HEK293T (cell line): ENCODE results near the gene JARID2.

Experiments used
- CTCF ChIA-PET: fragments of 350-600 bp; formaldehyde crosslinking; extraction: SDS; loops from one replicate; lab custom pipeline; 2021; ENCODE audit warnings: antibody characterized with exemption, inconsistent platforms; lab: Yijun Ruan, JAX
- POLR2A ChIA-PET: fragments of 350-600 bp; formaldehyde crosslinking; extraction: SDS; loops from one replicate; lab custom pipeline; 2020; ENCODE audit warnings: antibody characterized with exemption, inconsistent platforms; lab: Yijun Ruan, JAX
- DNase-seq: peaks from one replicate; pipeline ENCODE4 v3.0.0; 2012; ENCODE audit warnings: mixed read lengths; ENCODE audit errors: extremely low spot score
- ARNT ChIP-seq: fragments of 450-650 bp; IDR thresholded peaks from 2 replicates; pipeline ENCODE4 v1.6.1; 2017; ENCODE audit warnings: mild to moderate bottlenecking
- BHLHE40 ChIP-seq: fragments of 450-650 bp; IDR thresholded peaks from 2 replicates; pipeline ENCODE4 v1.6.1; 2016; ENCODE audit warnings: mild to moderate bottlenecking, moderate library complexity, borderline replicate concordance
- CTBP1 ChIP-seq: fragments of 450-650 bp; IDR thresholded peaks from 2 replicates; pipeline ENCODE4 v1.6.1; 2016; ENCODE audit warnings: borderline replicate concordance
- ELF4 ChIP-seq: fragments of 450-650 bp; IDR thresholded peaks from 2 replicates; pipeline ENCODE4 v1.6.1; 2017; ENCODE audit warnings: antibody characterized with exemption
- FOXA1 ChIP-seq: fragments of 450-650 bp; IDR thresholded peaks from 2 replicates; pipeline ENCODE4 v1.6.1; 2016; ENCODE audit warnings: mild to moderate bottlenecking
- FOXK2 ChIP-seq: fragments of 450-650 bp; IDR thresholded peaks from 2 replicates; pipeline ENCODE4 v1.6.1; 2016; ENCODE audit warnings: mild to moderate bottlenecking
- FOXM1 ChIP-seq: fragments of 450-650 bp; IDR thresholded peaks from 2 replicates; pipeline ENCODE4 v1.6.1; 2017; ENCODE audit warnings: mild to moderate bottlenecking, borderline replicate concordance
- HDGF ChIP-seq: fragments of 450-650 bp; IDR thresholded peaks from 2 replicates; pipeline ENCODE4 v1.6.1; 2017; ENCODE audit warnings: antibody characterized with exemption, borderline replicate concordance
- L3MBTL2 ChIP-seq: fragments of 450-650 bp; conservative IDR thresholded peaks from 2 replicates; pipeline ENCODE4 v1.6.1; 2016; ENCODE audit warnings: mild to moderate bottlenecking
- LEF1 ChIP-seq: fragments of 450-650 bp; IDR thresholded peaks from 2 replicates; pipeline ENCODE4 v1.6.1; 2017; ENCODE audit warnings: mild to moderate bottlenecking, borderline replicate concordance
- NFRKB ChIP-seq: fragments of 450-650 bp; IDR thresholded peaks from 2 replicates; pipeline ENCODE4 v1.6.1; 2016; ENCODE audit warnings: mild to moderate bottlenecking, moderate library complexity
- SP1 ChIP-seq: fragments of 450-650 bp; IDR thresholded peaks from 2 replicates; pipeline ENCODE4 v1.6.1; 2017
- SUZ12 ChIP-seq: fragments of 450-650 bp; IDR thresholded peaks from 2 replicates; pipeline ENCODE4 v1.6.1; 2016; ENCODE audit warnings: mild to moderate bottlenecking
- TARDBP ChIP-seq: fragments of 450-650 bp; IDR thresholded peaks from 2 replicates; pipeline ENCODE4 v1.6.1; 2016
- ZNF384 ChIP-seq: fragments of 450-650 bp; IDR thresholded peaks from 2 replicates; pipeline ENCODE4 v1.6.1; 2016
- TF ChIP-seq, protein P1 (sequence below): fragments of 450-650 bp; IDR thresholded peaks from 2 replicates; pipeline ENCODE4 v1.6.1; 2016

Gene JARID2

DNA sequence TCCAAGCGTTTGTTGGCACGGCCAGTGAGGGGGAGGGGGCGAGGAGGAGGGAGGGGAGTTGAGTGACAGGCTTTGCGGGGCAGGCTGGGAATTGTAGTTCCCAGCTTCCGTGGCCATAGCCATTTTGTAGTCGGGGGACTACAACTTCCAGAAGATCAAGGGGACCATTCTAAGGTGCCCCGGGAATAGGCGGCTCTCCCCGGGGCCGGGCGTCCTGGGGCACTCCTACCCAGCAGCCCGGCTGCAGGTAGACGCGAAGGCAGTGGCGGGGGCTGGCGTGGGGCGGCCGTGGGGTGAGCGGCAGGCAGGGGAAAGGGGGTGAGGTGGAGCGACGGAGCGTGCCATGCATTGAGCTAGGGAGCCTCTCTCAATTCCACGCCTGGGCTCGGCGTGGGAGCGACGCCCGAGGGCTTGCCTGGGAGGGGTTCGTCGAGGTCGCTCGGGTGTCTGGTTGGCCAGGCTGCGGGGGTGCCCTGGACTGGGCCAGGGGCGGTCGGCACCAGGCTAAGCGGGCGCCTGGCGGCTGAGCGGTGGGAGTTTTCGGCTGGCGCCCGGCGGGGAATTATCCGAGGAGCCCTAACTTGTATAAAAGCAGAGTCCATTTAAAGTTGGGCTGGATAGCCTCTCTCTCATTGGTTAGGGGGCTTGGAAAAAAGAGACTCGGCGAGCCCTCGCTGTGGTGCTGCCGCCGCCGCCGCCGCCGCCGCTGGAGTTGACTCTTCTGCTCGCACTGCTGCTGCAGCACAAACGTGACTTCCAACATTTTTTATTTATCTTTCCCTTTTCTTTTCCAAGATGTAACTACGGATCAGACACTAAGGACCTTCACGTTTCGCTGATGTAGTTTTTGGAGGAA, at the start of gene JARID2:
JARID2 (plus strand) TSS at position 709 of the 856 bp plus-strand sequence. CDS start 471 bp downstream, outside the sequence.
- ChIA-PET CTCF (interaction anchor here (0.5 to 0.6 kb wide), 2 partner anchors 151 to 306 kb away, joined by 3 read pairs; no protein-coding TSS in a partner anchor), POLR2A (interaction anchor here (0.7 to 0.8 kb wide), 4 partner anchors 23 to 168 kb away, joined by 3 read pairs; no protein-coding TSS in a partner anchor)
- peak; percentile 89 for DNase-seq
- TF ChIP-seq SUZ12 (no peak), FOXM1 (peak; percentile 50; the same call in 1 of the 2 replicates), ZNF384 (no peak), LEF1 (no peak), FOXA1 (no peak), FOXK2 (no peak), ARNT (peak; percentile 11; the same call in 1 of the 2 replicates), ELF4 (0 out of 2 replicates have a peak, but pooled peaks have one; percentile 10), BHLHE40 (no peak), NFRKB (no peak), SP1 (no peak), HDGF (no peak), TARDBP (no peak), L3MBTL2 (no peak)
- TF ChIP-seq, protein P1, sequence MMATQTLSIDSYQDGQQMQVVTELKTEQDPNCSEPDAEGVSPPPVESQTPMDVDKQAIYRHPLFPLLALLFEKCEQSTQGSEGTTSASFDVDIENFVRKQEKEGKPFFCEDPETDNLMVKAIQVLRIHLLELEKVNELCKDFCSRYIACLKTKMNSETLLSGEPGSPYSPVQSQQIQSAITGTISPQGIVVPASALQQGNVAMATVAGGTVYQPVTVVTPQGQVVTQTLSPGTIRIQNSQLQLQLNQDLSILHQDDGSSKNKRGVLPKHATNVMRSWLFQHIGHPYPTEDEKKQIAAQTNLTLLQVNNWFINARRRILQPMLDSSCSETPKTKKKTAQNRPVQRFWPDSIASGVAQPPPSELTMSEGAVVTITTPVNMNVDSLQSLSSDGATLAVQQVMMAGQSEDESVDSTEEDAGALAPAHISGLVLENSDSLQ, result peak; percentile 99

DNA sequence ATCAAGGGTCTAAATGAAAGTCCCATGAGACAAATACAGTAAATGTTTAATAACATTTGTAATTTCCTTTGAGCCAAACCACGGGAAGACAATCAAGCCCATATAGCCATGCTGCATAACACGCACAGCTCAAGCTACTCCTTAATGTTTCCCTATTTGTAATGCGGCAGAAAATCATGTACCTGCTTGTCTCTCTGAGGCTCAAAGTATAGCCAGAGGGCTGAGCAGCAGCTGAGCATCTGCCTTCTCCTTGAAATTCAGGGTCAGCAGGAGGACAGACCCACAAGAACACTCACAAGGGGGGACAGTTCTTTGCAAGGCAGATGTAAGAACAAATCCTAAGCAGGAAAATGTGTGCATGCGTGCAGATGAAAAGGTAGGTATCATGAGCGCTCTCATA, 45.8 kb upstream of the JARID2 start:
- CTCF ChIA-PET, result interaction anchor here (0.6 kb wide), 2 partner anchors 113 to 200 kb away, joined by 3 read pairs; no protein-coding TSS in a partner anchor
- TF ChIP-seq SUZ12 (no peak), BHLHE40 (no peak), NFRKB (no peak), HDGF (no peak), ARNT (no peak), LEF1 (no peak), ZNF384 (no peak), FOXM1 (no peak), ELF4 (no peak), FOXA1 (no peak), L3MBTL2 (no peak), CTBP1 (no peak)
- TF ChIP-seq, protein P1, result no peak
- DNase-seq, result no peak
- POLR2A ChIA-PET, result no interaction called here

DNA sequence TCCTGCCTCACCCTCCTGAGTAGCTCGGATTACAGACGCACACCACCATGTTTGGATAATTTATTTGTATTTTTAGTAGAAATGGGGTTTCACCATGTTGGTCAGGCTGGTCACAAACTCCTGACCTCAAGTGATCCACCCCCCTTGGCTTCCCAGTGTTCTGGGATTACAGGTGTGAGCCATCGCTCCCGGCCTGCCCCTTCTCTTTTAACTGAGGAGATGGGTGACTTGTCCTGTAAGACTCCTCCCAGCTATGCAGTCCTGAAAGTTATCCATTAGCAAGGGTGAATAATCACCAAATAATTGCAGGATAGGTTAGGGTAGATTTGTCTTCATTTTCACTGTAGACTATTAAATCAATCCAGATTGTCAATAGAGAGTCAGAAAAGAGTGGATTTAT, 40.5 kb upstream of the JARID2 start:
- ChIA-PET POLR2A (no interaction called here), CTCF (interaction anchor here (0.7 kb wide), 1 partner anchor 521 kb away, joined by 7 read pairs; no protein-coding TSS in a partner anchor)
- DNase-seq, result no peak
- TF ChIP-seq LEF1 (no peak), L3MBTL2 (no peak), FOXM1 (no peak), CTBP1 (no peak), FOXK2 (no peak), TARDBP (no peak), FOXA1 (no peak), SP1 (no peak), NFRKB (no peak), ELF4 (no peak), ARNT (no peak), SUZ12 (no peak), ZNF384 (no peak), HDGF (no peak)
- TF ChIP-seq, protein P1, result no peak

DNA sequence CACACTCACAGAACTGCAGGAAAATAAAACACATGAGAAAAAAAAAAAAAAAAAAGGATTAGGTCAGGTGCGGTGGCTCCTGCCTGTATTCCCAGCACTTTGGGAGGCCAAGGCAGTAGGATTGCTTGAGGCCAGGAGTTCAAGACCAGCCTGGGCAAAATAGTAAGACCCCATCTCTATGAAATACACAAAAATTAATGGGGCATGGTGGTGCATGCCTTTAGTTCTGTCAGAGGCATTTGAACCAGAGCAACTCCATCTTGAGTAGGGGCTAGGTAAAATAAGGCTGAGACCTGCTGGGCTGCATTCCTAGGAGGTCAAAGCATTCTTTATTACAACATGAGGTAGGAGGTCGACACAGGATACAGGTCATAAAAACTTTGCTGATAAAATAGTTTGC, 39.0 kb upstream of the JARID2 start:
- no peak for DNase-seq
- TF ChIP-seq L3MBTL2 (no peak), ELF4 (no peak), NFRKB (no peak), FOXK2 (no peak), FOXM1 (no peak), ZNF384 (no peak), FOXA1 (no peak), BHLHE40 (no peak), TARDBP (no peak), CTBP1 (no peak), SUZ12 (no peak), LEF1 (no peak), SP1 (no peak), HDGF (no peak), ARNT (no peak)
- TF ChIP-seq, protein P1, result no peak
- CTCF ChIA-PET, result no interaction called here
- POLR2A ChIA-PET, result no interaction called here

DNA sequence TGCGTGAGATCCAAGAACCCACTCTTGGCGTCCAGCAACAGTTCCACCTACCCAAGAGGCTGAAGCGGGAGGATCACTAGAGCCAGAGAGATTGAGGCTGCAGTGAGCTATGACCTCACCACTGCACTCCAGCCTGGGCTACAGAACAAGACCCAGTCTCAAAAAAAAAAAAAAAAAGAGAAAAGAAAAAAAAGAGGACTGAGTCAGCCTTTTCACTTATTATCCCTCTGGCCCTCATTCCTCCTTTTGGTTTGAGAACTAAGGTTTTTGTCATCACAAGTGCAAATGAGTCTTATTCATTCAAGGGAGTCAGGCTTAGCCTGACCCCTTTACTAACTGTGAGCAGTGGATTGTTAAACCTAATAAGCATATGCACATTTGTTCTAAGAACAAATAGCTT, 37.9 kb upstream of the JARID2 start:
- no peak for DNase-seq
- ChIA-PET POLR2A (no interaction called here), CTCF (interaction anchor here (0.6 kb wide), 2 partner anchors 24 to 164 kb away, joined by 3 to 5 read pairs; no protein-coding TSS in a partner anchor)
- TF ChIP-seq NFRKB (no peak), ELF4 (no peak), ZNF384 (peak; percentile 45; the same call in 1 of the 2 replicates), BHLHE40 (no peak), FOXA1 (no peak)
